Mucosa of gallbladder (tissue), 1 donor: Measurements from ENCODE around the gene S100A12. TPM values are rescaled to one million over a fixed set of nuclear protein-coding genes. Genes with fewer than 3 reads are reported as not detected.

ENCODE experiments used
- DNase-seq: peaks from one replicate; pipeline ENCODE4 v3.0.0-alpha.2; 2020; ENCODE audit warnings: low spot score
- total RNA-seq: library from RNA; stranded (reverse); gene quantifications from one replicate; pipeline ENCODE4 v1.2.1, GENCODE V29; 2021
- donor health status: DM: no; HTN: no; CAD: no.

Gene S100A12
- total RNA-seq, 1 donor from 2014 or later: 0.75 TPM

- DNase-seq: no peak
These were observed 38.8 kb downstream of the S100A12 start for GRCh38 chr1:153336650-153337049.

- DNase-seq: no peak
These were observed 41.5 kb downstream of the S100A12 start for GRCh38 chr1:153333902-153334301.

DNA sequence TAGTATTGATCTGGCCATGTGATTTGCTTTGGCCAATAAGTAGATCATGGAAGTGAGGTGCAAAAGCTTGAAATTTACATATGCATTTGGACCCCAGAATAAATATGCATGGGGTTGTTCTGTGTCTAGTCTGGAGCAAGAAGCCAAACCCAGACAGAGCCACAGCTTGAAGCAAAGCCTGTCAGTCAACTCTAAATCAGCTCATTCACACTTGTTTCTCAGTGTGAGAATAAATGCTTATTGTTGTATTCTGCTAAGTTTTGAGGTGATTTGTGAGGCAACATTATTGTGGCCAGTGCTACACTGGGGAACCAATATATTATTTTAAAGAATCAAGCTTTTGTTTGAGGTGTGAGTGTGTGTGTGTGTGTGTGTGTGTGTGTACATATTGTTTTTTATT is 50.5 kb downstream of the S100A12 start:
- no peak for DNase-seq

Other genes starting within 250 kb of the S100A12 start
- not detected for gene SPRR2G, start 224.7 kb downstream of the S100A12 start, total RNA-seq
- gene LELP1, start 172.2 kb downstream of the S100A12 start, total RNA-seq: not detected
- gene PRR9, start 158.0 kb downstream of the S100A12 start, total RNA-seq: not detected
- gene LORICRIN, start 115.9 kb downstream of the S100A12 start, total RNA-seq: not detected
- gene PGLYRP3, start 62.7 kb downstream of the S100A12 start, total RNA-seq: not detected
- gene PGLYRP4, start 26.8 kb downstream of the S100A12 start, total RNA-seq: not detected
- gene S100A9, start 17.8 kb downstream of the S100A12 start, total RNA-seq: 19.1 TPM
- 7.0 TPM for gene S100A8, start 15.5 kb upstream of the S100A12 start, total RNA-seq
- not detected for gene S100A7A, start 40.9 kb upstream of the S100A12 start, total RNA-seq
- gene S100A7, start 85.0 kb upstream of the S100A12 start, total RNA-seq: not detected
- 824 TPM for gene S100A6, start 160.4 kb upstream of the S100A12 start, total RNA-seq
- gene S100A5, start 165.3 kb upstream of the S100A12 start, total RNA-seq: not detected
- 66.8 TPM for gene S100A4, start 170.2 kb upstream of the S100A12 start, total RNA-seq
- not detected for gene S100A3, start 173.6 kb upstream of the S100A12 start, total RNA-seq
- gene S100A2, start 190.2 kb upstream of the S100A12 start, total RNA-seq: 1.4 TPM
- gene S100A16, start 237.5 kb upstream of the S100A12 start, total RNA-seq: 86.7 TPM
- 56.9 TPM for gene S100A14, start 240.7 kb upstream of the S100A12 start, total RNA-seq